Spinal cord (tissue), 10 donors: ENCODE measurements around the gene DIP2B. TPM values are rescaled to one million over a fixed set of nuclear protein-coding genes. Genes with fewer than 3 reads are reported as not detected.

Experiments used
- DNase-seq, 6 donors: peaks; one replicate each; pipeline versions ENCODE4 v3.0.0 to v3.0.0-alpha.2; 2013 to 2015; ENCODE audit warnings: low spot score in 6 of 6, low read depth in 4 of 6
- H3K27ac ChIP-seq: one replicate; pipeline ENCODE4 v1.5.1; 2013; ENCODE audit warnings: low read depth, low read length, control low read depth
- H3K27me3 ChIP-seq: one replicate; pipeline ENCODE4 v1.6.1; 2013; ENCODE audit warnings: low read length; ENCODE audit not compliant: control insufficient read depth, insufficient read depth
- H3K36me3 ChIP-seq: one replicate; pipeline ENCODE4 v1.6.1; 2013; ENCODE audit warnings: low read length; ENCODE audit not compliant: control insufficient read depth, insufficient read depth
- H3K4me1 ChIP-seq: one replicate; pipeline ENCODE4 v1.6.1; 2013; ENCODE audit warnings: low read length; ENCODE audit not compliant: control insufficient read depth, insufficient read depth
- H3K4me3 ChIP-seq: one replicate; pipeline ENCODE4 v1.5.1; 2013; ENCODE audit warnings: low read depth, low read length, control low read depth
- H3K9me3 ChIP-seq: one replicate; pipeline ENCODE4 v1.6.1; 2013; ENCODE audit warnings: low read length; ENCODE audit not compliant: control insufficient read depth, insufficient read depth
- WGBS: methylation state at CpG from one replicate; pipeline ENCODE4 v1.1.5; 2013; ENCODE audit warnings: missing lambda C conversion rate; ENCODE audit not compliant: insufficient coverage; 5-methylcytosine and 5-hydroxymethylcytosine counted together
- polyA plus RNA-seq, 2 donors: library from polyadenylated mRNA; unstranded; fragments of 120-200 nt; gene quantifications; one replicate each; pipeline ENCODE4 v1.2.1, GENCODE V29; 2013; ENCODE audit not compliant: insufficient read length in 2 of 2
- total RNA-seq, 2 donors: library from RNA; depleted of rRNA in 1 of 2; stranded (reverse); fragments of 120-200 nt in 1 of 2; fragments of >200 nt in 1 of 2; gene quantifications; one replicate each; pipeline versions ENCODE4 v1.2.3 to v1.2.4, GENCODE V29; 2013 to 2014
- donor health status: healthy.

The DIP2B gene
- total and polyA plus RNA-seq, 4 donors, result 41.8 to 90.8 (median 54.0) TPM

- DNase-seq, result peak in 1 of 6 donors; percentile 56
- peaks cover 50% of the 10 kb centered on the region for H3K36me3 ChIP-seq
- no peaks in the 10 kb centered on the region for H3K27me3 ChIP-seq
- no peak overlapping the region for H3K4me3 ChIP-seq
- no peak overlapping the region for H3K27ac ChIP-seq
- no peaks in the 10 kb centered on the region for H3K9me3 ChIP-seq
- H3K4me1 ChIP-seq, result no peaks in the 10 kb centered on the region
- 80% methylated on average over 1 of the region's 2 CpGs for WGBS
Measured at GRCh38 chr12:50715174-50715573, 210.4 kb downstream of the DIP2B start.

- Histone ChIP-seq H3K27ac (no peak overlapping the region), H3K4me1 (no peaks in the 10 kb centered on the region), H3K36me3 (peaks cover 58% of the 10 kb centered on the region), H3K9me3 (no peaks in the 10 kb centered on the region), H3K4me3 (no peak overlapping the region), H3K27me3 (no peaks in the 10 kb centered on the region)
- no peak for DNase-seq
- no CpG with 5 or more reads among the region's 2 CpGs for WGBS
Measured at GRCh38 chr12:50718760-50719159, 214.0 kb downstream of the DIP2B start.

GRCh38 chr12:50720085-50720484, 215.3 kb downstream of the DIP2B start:
- no peak for DNase-seq
- whole genome bisulfite sequencing, result 94% methylated on average over 2 of the region's 3 CpGs
- no peak overlapping the region for H3K27ac ChIP-seq
- no peaks in the 10 kb centered on the region for H3K27me3 ChIP-seq
- H3K9me3 ChIP-seq, result no peaks in the 10 kb centered on the region
- peaks cover 57% of the 10 kb centered on the region for H3K36me3 ChIP-seq
- no peak overlapping the region for H3K4me3 ChIP-seq
- no peaks in the 10 kb centered on the region for H3K4me1 ChIP-seq

- WGBS, result no CpG with 5 or more reads among the region's 5 CpGs
- no peaks in the 10 kb centered on the region for H3K27me3 ChIP-seq
- H3K36me3 ChIP-seq, result peaks cover 56% of the 10 kb centered on the region
Measured at GRCh38 chr12:50720501-50720900, 215.7 kb downstream of the DIP2B start.

GRCh38 chr12:50723865-50724264, 219.1 kb downstream of the DIP2B start:
- Histone ChIP-seq H3K4me1 (no peaks in the 10 kb centered on the region), H3K4me3 (no peak overlapping the region), H3K27me3 (no peaks in the 10 kb centered on the region), H3K27ac (peak overlapping the region; percentile 65), H3K9me3 (no peaks in the 10 kb centered on the region), H3K36me3 (peaks cover 59% of the 10 kb centered on the region)
- peak in 1 of 6 donors; percentile 7 for DNase-seq
- no CpG with 5 or more reads among the region's 1 CpG for WGBS

More at GRCh38 chr12:50720501-50720900, 215.7 kb downstream of the DIP2B start:
- Histone ChIP-seq H3K4me3 (no peak overlapping the region), H3K9me3 (no peaks in the 10 kb centered on the region), H3K27ac (no peak overlapping the region), H3K4me1 (no peaks in the 10 kb centered on the region)
- no peak for DNase-seq

- peak in 1 of 6 donors; percentile 72 for DNase-seq
- peak overlapping the region; percentile 65 for H3K27ac ChIP-seq
- peaks cover 61% of the 10 kb centered on the region for H3K36me3 ChIP-seq
- WGBS, result 100% methylated on average over 2 of the region's 5 CpGs
- H3K27me3 ChIP-seq, result no peaks in the 10 kb centered on the region
- no peak overlapping the region for H3K4me3 ChIP-seq
- no peaks in the 10 kb centered on the region for H3K4me1 ChIP-seq
- H3K9me3 ChIP-seq, result no peaks in the 10 kb centered on the region
Measured at GRCh38 chr12:50725011-50725942, 220.5 kb downstream of the DIP2B start.

GRCh38 chr12:50727466-50727865, 222.7 kb downstream of the DIP2B start:
- Histone ChIP-seq H3K9me3 (no peaks in the 10 kb centered on the region), H3K36me3 (peaks cover 54% of the 10 kb centered on the region)
- WGBS, result 80% methylated on average over 1 of the region's 2 CpGs

GRCh38 chr12:50728417-50728816, 223.6 kb downstream of the DIP2B start:
- H3K9me3 ChIP-seq, result no peaks in the 10 kb centered on the region
- H3K36me3 ChIP-seq, result peaks cover 57% of the 10 kb centered on the region
- H3K4me1 ChIP-seq, result no peaks in the 10 kb centered on the region
- no peaks in the 10 kb centered on the region for H3K27me3 ChIP-seq
- H3K27ac ChIP-seq, result peak overlapping the region; percentile 15
- peak in 1 of 6 donors; percentile 50 for DNase-seq
- 67% methylated on average over 3 of the region's 7 CpGs for WGBS
- no peak overlapping the region for H3K4me3 ChIP-seq

More at GRCh38 chr12:50727466-50727865, 222.7 kb downstream of the DIP2B start:
- Histone ChIP-seq H3K4me1 (no peaks in the 10 kb centered on the region), H3K27ac (no peak overlapping the region), H3K4me3 (no peak overlapping the region), H3K27me3 (no peaks in the 10 kb centered on the region)
- no peak for DNase-seq

GRCh38 chr12:50728841-50729240, 224.1 kb downstream of the DIP2B start:
- DNase-seq, result no peak
- peaks cover 59% of the 10 kb centered on the region for H3K36me3 ChIP-seq
- 71% methylated on average over 1 of the region's 4 CpGs for WGBS
- H3K4me1 ChIP-seq, result no peaks in the 10 kb centered on the region
- no peak overlapping the region for H3K4me3 ChIP-seq
- H3K9me3 ChIP-seq, result no peaks in the 10 kb centered on the region
- no peaks in the 10 kb centered on the region for H3K27me3 ChIP-seq
- peak overlapping the region; percentile 15 for H3K27ac ChIP-seq

GRCh38 chr12:50732591-50732990, 227.8 kb downstream of the DIP2B start:
- Histone ChIP-seq H3K27ac (no peak overlapping the region), H3K4me3 (no peak overlapping the region), H3K4me1 (peaks cover 3% of the 10 kb centered on the region), H3K36me3 (peaks cover 52% of the 10 kb centered on the region), H3K27me3 (no peaks in the 10 kb centered on the region), H3K9me3 (no peaks in the 10 kb centered on the region)
- no peak for DNase-seq
- 96% methylated on average over 5 of the region's 9 CpGs for WGBS
